Loucy (cell line): ENCODE results near the gene FBLN2.

Experiments
- H2AFZ ChIP-seq: fragments of 200-600 bp; sonication (generic); 2 replicates; pipeline ENCODE4 v1.6.0; 2016; ENCODE audit warnings: antibody characterized with exemption, mild to moderate bottlenecking, low read length, moderate library complexity
- H3F3A ChIP-seq: fragments of 200-600 bp; 2 replicates; pipeline ENCODE4 v1.6.0; 2016; ENCODE audit warnings: antibody characterized with exemption, low read depth, mild to moderate bottlenecking
- H3K27me3 ChIP-seq: fragments of 200-600 bp; sonication (generic); 2 replicates; pipeline ENCODE4 v1.6.1; 2014; ENCODE audit warnings: low read length, mild to moderate bottlenecking; ENCODE audit not compliant: insufficient read depth, poor library complexity, severe bottlenecking
- H3K36me3 ChIP-seq: fragments of 200-600 bp; sonication (generic); 2 replicates; pipeline ENCODE4 v1.6.1; 2016; ENCODE audit warnings: low read length; ENCODE audit not compliant: insufficient read depth
- H3K4me1 ChIP-seq: fragments of 200-600 bp; sonication (generic); 2 replicates; pipeline ENCODE4 v1.5.1; 2014; ENCODE audit warnings: low read length, mild to moderate bottlenecking; ENCODE audit not compliant: insufficient read depth, poor library complexity, severe bottlenecking
- H3K4me2 ChIP-seq: fragments of 200-600 bp; sonication (generic); 2 replicates; pipeline ENCODE4 v1.6.0; 2014; ENCODE audit warnings: antibody characterized with exemption, low read length, low read depth, mild to moderate bottlenecking; ENCODE audit not compliant: poor library complexity, severe bottlenecking
- H3K4me3 ChIP-seq: fragments of 200-600 bp; sonication (generic); 2 replicates; pipeline ENCODE4 v1.5.1; 2014; ENCODE audit warnings: low read length, mild to moderate bottlenecking, mixed read lengths; ENCODE audit not compliant: poor library complexity, severe bottlenecking
- H3K79me2 ChIP-seq: fragments of 200-600 bp; sonication (generic); 2 replicates; pipeline ENCODE4 v1.6.1; 2014; ENCODE audit warnings: low read length; ENCODE audit not compliant: insufficient read depth
- H3K9ac ChIP-seq: fragments of 200-600 bp; sonication (generic); 2 replicates; pipeline ENCODE4 v1.6.0; 2014; ENCODE audit warnings: mild to moderate bottlenecking, low read depth, low read length, moderate library complexity; ENCODE audit not compliant: poor library complexity, severe bottlenecking
- H3K9me2 ChIP-seq: fragments of 200-600 bp; sonication (generic); replicated peaks from 2 replicates; pipeline ENCODE4 v1.6.1; 2016; ENCODE audit warnings: low read depth, low read length, mixed read lengths
- H3K9me3 ChIP-seq: fragments of 200-600 bp; sonication (generic); 2 replicates; pipeline ENCODE4 v1.6.1; 2014; ENCODE audit warnings: mild to moderate bottlenecking, antibody characterized with exemption, low read length, low read depth; ENCODE audit not compliant: insufficient read depth
- H4K20me1 ChIP-seq: fragments of 200-600 bp; sonication (generic); 2 replicates; pipeline ENCODE4 v1.6.0; 2014; ENCODE audit warnings: antibody characterized with exemption, low read length, mild to moderate bottlenecking; ENCODE audit not compliant: insufficient read depth, poor library complexity, severe bottlenecking
- CTCF ChIP-seq: fragments of 200-600 bp; sonication (generic); conservative IDR thresholded peaks from 2 replicates; pipeline ENCODE4 v1.5.1; 2014; ENCODE audit warnings: mild to moderate bottlenecking, antibody characterized with exemption, low read length
- EZH2phosphoT487 ChIP-seq: fragments of 200-600 bp; IDR thresholded peaks from 2 replicates; pipeline ENCODE4 v1.6.1; 2018; ENCODE audit warnings: antibody characterized with exemption, mild to moderate bottlenecking, moderate library complexity, borderline replicate concordance

Gene FBLN2

GRCh38 chr3:13565581-13566452, 16.9 kb downstream of the FBLN2 start:
- Histone ChIP-seq H3K4me3 (no peak overlapping the region), H3K79me2 (no peaks in the 10 kb centered on the region), H3K36me3 (no peaks in the 10 kb centered on the region), H3K4me1 (peaks cover 15% of the 10 kb centered on the region), H3K9me2 (no peaks in the 10 kb centered on the region), H3K9ac (no peak overlapping the region), H3K4me2 (no peak overlapping the region), H2AFZ (no peak overlapping the region), H4K20me1 (no peaks in the 10 kb centered on the region), H3F3A (no peaks in the 10 kb centered on the region), H3K9me3 (no peaks in the 10 kb centered on the region), H3K27me3 (no peaks in the 10 kb centered on the region)
- TF ChIP-seq CTCF (no peak), EZH2phosphoT487 (no peak)

GRCh38 chr3:13566453-13566748, 17.5 kb downstream of the FBLN2 start:
- Histone ChIP-seq H3K9ac (no peak overlapping the region), H2AFZ (no peak overlapping the region), H3K4me3 (no peak overlapping the region), H3K4me2 (no peak overlapping the region), H3K9me2 (no peaks in the 10 kb centered on the region), H3F3A (no peaks in the 10 kb centered on the region), H3K36me3 (no peaks in the 10 kb centered on the region), H3K79me2 (no peaks in the 10 kb centered on the region), H4K20me1 (no peaks in the 10 kb centered on the region), H3K4me1 (peaks cover 14% of the 10 kb centered on the region), H3K27me3 (no peaks in the 10 kb centered on the region), H3K9me3 (no peaks in the 10 kb centered on the region)
- TF ChIP-seq CTCF, result no peak
- no peak for TF ChIP-seq EZH2phosphoT487

GRCh38 chr3:13566769-13567310, 17.9 kb downstream of the FBLN2 start:
- H3K9me3 ChIP-seq, result no peaks in the 10 kb centered on the region
- peaks cover 9% of the 10 kb centered on the region for H3K4me1 ChIP-seq
- no peaks in the 10 kb centered on the region for H3K36me3 ChIP-seq
- H3K4me2 ChIP-seq, result no peak overlapping the region
- no peak overlapping the region for H3K4me3 ChIP-seq
- H3K27me3 ChIP-seq, result no peaks in the 10 kb centered on the region
- H3K79me2 ChIP-seq, result no peaks in the 10 kb centered on the region
- no peak overlapping the region for H2AFZ ChIP-seq
- TF ChIP-seq CTCF (no peak), EZH2phosphoT487 (no peak)
- no peaks in the 10 kb centered on the region for H3F3A ChIP-seq
- H3K9me2 ChIP-seq, result no peaks in the 10 kb centered on the region
- no peak overlapping the region for H3K9ac ChIP-seq
- H4K20me1 ChIP-seq, result no peaks in the 10 kb centered on the region
